SK-N-SH (cell line): Measurements from ENCODE around the gene LNX2. TPM values are rescaled to one million over a fixed set of nuclear protein-coding genes. Genes with fewer than 3 reads are reported as not detected.

Experiments
- CTCF ChIA-PET: fragments of 300-600, 350-600 bp; formaldehyde crosslinking; extraction: SDS; loops from one replicate; lab custom pipeline; 2021; lab: Yijun Ruan, JAX
- POLR2A ChIA-PET: fragments of 350-600 bp; sonication (Branson Sonifier 250); formaldehyde crosslinking; extraction: SDS; loops from one replicate; lab custom pipeline; 2020; ENCODE audit warnings: antibody characterized with exemption, inconsistent platforms; lab: Yijun Ruan, JAX
- DNase-seq: peaks from one replicate; pipeline ENCODE4 v3.0.0; 2012
- H2AFZ ChIP-seq: fragments of 200-600 bp; sonication (generic); 2 replicates; pipeline ENCODE4 v1.8.1; 2016; ENCODE audit warnings: antibody characterized with exemption, mild to moderate bottlenecking, low read depth
- H3F3A ChIP-seq: fragments of 200-600 bp; sonication (generic); replicated peaks from 2 replicates; pipeline ENCODE3; 2016; ENCODE audit warnings: antibody characterized with exemption, mild to moderate bottlenecking; ENCODE audit not compliant: insufficient read depth
- H3K27ac ChIP-seq, 2 experiments: fragments of 200-500 bp in 1 of 2; fragments of 200-600 bp in 1 of 2; sonication (Bioruptor generic) in 1 of 2; sonication (generic), shearing (Covaris generic) in 1 of 2; 2 replicates each; pipeline versions ENCODE4 v1.5.1 to v1.6.1; 2014 to 2016; ENCODE audit warnings: low read depth in 2 of 2, inconsistent platforms in 1 of 2, low read length in 1 of 2, mild to moderate bottlenecking in 1 of 2, mixed read lengths in 1 of 2
- H3K27me3 ChIP-seq: fragments of 200-600 bp; sonication (generic), shearing (Covaris generic); 2 replicates; pipeline ENCODE4 v1.6.1; 2016; ENCODE audit warnings: mixed run types; ENCODE audit not compliant: insufficient read depth
- H3K36me3 ChIP-seq, 2 experiments: fragments of 200-500 bp in 1 of 2; fragments of 200-600 bp in 1 of 2; sonication (Bioruptor generic) in 1 of 2; sonication (generic) in 1 of 2; replicated peaks in 1 of 2; 2 replicates each; pipeline versions ENCODE3 to v1.5.1; 2014 to 2016; ENCODE audit warnings: low read length in 1 of 2, mild to moderate bottlenecking in 1 of 2; ENCODE audit not compliant: insufficient read depth in 2 of 2, control insufficient read depth in 1 of 2
- H3K4me1 ChIP-seq, 2 experiments: fragments of 200-500 bp in 1 of 2; fragments of 200-600 bp in 1 of 2; sonication (Bioruptor generic) in 1 of 2; sonication (generic), shearing (Covaris generic) in 1 of 2; 2 replicates each; pipeline versions ENCODE4 v1.5.1 to v1.6.1; 2014 to 2016; ENCODE audit warnings: low read depth in 1 of 2, low read length in 1 of 2, mixed run types in 1 of 2; ENCODE audit not compliant: insufficient read depth in 2 of 2, control insufficient read depth in 1 of 2
- H3K4me2 ChIP-seq: fragments of 200-600 bp; sonication (generic), shearing (Covaris generic); 2 replicates; pipeline ENCODE4 v1.6.1; 2017; ENCODE audit warnings: mixed run types
- H3K4me3 ChIP-seq, 2 experiments: fragments of 200-500 bp in 1 of 2; fragments of 200-600 bp in 1 of 2; sonication (Bioruptor generic) in 1 of 2; sonication (generic), shearing (Covaris generic) in 1 of 2; 2 replicates each; pipeline versions ENCODE4 v1.5.1 to v1.8.1; 2014 to 2016; ENCODE audit warnings: low read depth in 2 of 2, inconsistent platforms in 1 of 2, low read length in 1 of 2, mild to moderate bottlenecking in 1 of 2, mixed read lengths in 1 of 2, moderate library complexity in 1 of 2
- H3K79me2 ChIP-seq: fragments of 200-600 bp; sonication (generic); 2 replicates; pipeline ENCODE4 v1.8.1; 2017; ENCODE audit warnings: mild to moderate bottlenecking; ENCODE audit not compliant: insufficient read depth
- H3K9ac ChIP-seq: fragments of 200-600 bp; sonication (generic); 2 replicates; pipeline ENCODE4 v1.6.1; 2017; ENCODE audit warnings: mixed run types
- H3K9me2 ChIP-seq: fragments of 200-600 bp; sonication (generic); 2 replicates; pipeline ENCODE4 v1.6.1; 2017; ENCODE audit warnings: mixed run types
- H3K9me3 ChIP-seq: fragments of 200-600 bp; sonication (generic); 2 replicates; pipeline ENCODE4 v1.6.1; 2017; ENCODE audit warnings: mixed run types, mild to moderate bottlenecking, moderate library complexity
- H4K20me1 ChIP-seq: fragments of 200-600 bp; sonication (generic); 2 replicates; pipeline ENCODE4 v1.6.1; 2017; ENCODE audit warnings: mild to moderate bottlenecking, mixed run types; ENCODE audit not compliant: insufficient read depth
- CHD2 ChIP-seq: fragments of 150-350 bp; IDR thresholded peaks from 2 replicates; pipeline ENCODE4 v1.6.1; 2018; ENCODE audit warnings: low read length; ENCODE audit not compliant: partially characterized antibody
- ELF1 ChIP-seq: IDR thresholded peaks from 2 replicates; pipeline ENCODE4 v1.4.0; 2012
- EP300 ChIP-seq, 2 experiments: IDR thresholded peaks; 2 replicates each; pipeline versions ENCODE4 v1.4.0 to v1.6.1; 2012; ENCODE audit warnings: borderline replicate concordance in 1 of 2, low read depth in 1 of 2, low read length in 1 of 2
- EZH2phosphoT487 ChIP-seq: fragments of 200-600 bp; sonication (generic); IDR thresholded peaks from 2 replicates; pipeline ENCODE4 v1.6.1; 2017; ENCODE audit warnings: low read depth, mixed run types, mild to moderate bottlenecking, antibody characterized with exemption, moderate library complexity, borderline replicate concordance
- GABPA ChIP-seq: IDR thresholded peaks from 2 replicates; pipeline ENCODE4 v1.4.0; 2012; ENCODE audit warnings: low read depth, mild to moderate bottlenecking
- GATA2 ChIP-seq: sonication (generic); formaldehyde crosslinking; IDR thresholded peaks from 2 replicates; pipeline ENCODE4 v1.5.0; 2020; ENCODE audit warnings: mild to moderate bottlenecking, missing genetic modification reagents
- MAX ChIP-seq: IDR thresholded peaks from 2 replicates; pipeline ENCODE4 v1.4.0; 2012; ENCODE audit warnings: low read depth
- NRF1 ChIP-seq: IDR thresholded peaks from 2 replicates; pipeline ENCODE4 v1.6.1; 2012; ENCODE audit warnings: low read depth, mild to moderate bottlenecking, low read length
- RAD21 ChIP-seq: IDR thresholded peaks from 2 replicates; pipeline ENCODE4 v1.6.1; 2012; ENCODE audit warnings: mild to moderate bottlenecking, low read length
- RXRA ChIP-seq: IDR thresholded peaks from 2 replicates; pipeline ENCODE4 v1.4.0; 2012; ENCODE audit warnings: low read depth, mild to moderate bottlenecking, borderline replicate concordance
- TAF1 ChIP-seq: IDR thresholded peaks from 2 replicates; pipeline ENCODE4 v1.6.1; 2012; ENCODE audit warnings: low read depth, mild to moderate bottlenecking, low read length, moderate library complexity, borderline replicate concordance
- TCF12 ChIP-seq: IDR thresholded peaks from 2 replicates; pipeline ENCODE4 v1.4.0; 2012
- WGBS: methylation state at CpG from one replicate; pipeline ENCODE4 v1.1.6; 2017; ENCODE audit warnings: low lambda C conversion rate; 5-methylcytosine and 5-hydroxymethylcytosine counted together
- polyA plus RNA-seq, 3 experiments: library from polyadenylated mRNA; depleted of rRNA; stranded (reverse); fragments of >200 nt; gene quantifications; 2 replicates each; pipeline ENCODE4 v1.2.3, GENCODE V29; 2012

Gene LNX2
- polyA plus RNA-seq, 1 of the 3 experiments (the other 2 are of a cell fraction), result 3.7 TPM

- no peak for DNase-seq
- 83% methylated on average over 3 of the region's 3 CpGs for WGBS
- Histone ChIP-seq H3K4me1 (peaks cover 0 to 17% of the 10 kb centered on the region in 2 experiments; a peak in 2 of 4 replicates), H3K9ac (no peak overlapping the region), H3K9me3 (no peaks in the 10 kb centered on the region), H3K27me3 (no peaks in the 10 kb centered on the region), H3K4me3 (no peak overlapping the region), H3K36me3 (no peaks in the 10 kb centered on the region), H3K9me2 (no peaks in the 10 kb centered on the region), H4K20me1 (no peaks in the 10 kb centered on the region), H3K27ac (no peak overlapping the region), H3K79me2 (peaks cover 25% of the 10 kb centered on the region; the same call in 1 of the 2 replicates), H3F3A (no peaks in the 10 kb centered on the region), H2AFZ (no peak overlapping the region), H3K4me2 (no peak overlapping the region)
- POLR2A ChIA-PET, result no interaction called here
- CTCF ChIA-PET, result no interaction called here
- TF ChIP-seq EZH2phosphoT487 (no peak), TAF1 (no peak), CHD2 (no peak), GATA2 (no peak), RAD21 (no peak), TCF12 (no peak)
Observed at GRCh38 chr13:27605099-27605498, 15.2 kb downstream of the LNX2 start.

- Histone ChIP-seq H3K9me3 (no peaks in the 10 kb centered on the region), H2AFZ (no peak overlapping the region), H3K27me3 (no peaks in the 10 kb centered on the region), H3F3A (no peaks in the 10 kb centered on the region), H3K4me1 (peaks cover 0 to 14% of the 10 kb centered on the region in 2 experiments; a peak in 2 of 4 replicates), H4K20me1 (no peaks in the 10 kb centered on the region), H3K27ac (no peak overlapping the region), H3K36me3 (no peaks in the 10 kb centered on the region), H3K4me3 (no peak overlapping the region), H3K9ac (no peak overlapping the region), H3K4me2 (no peak overlapping the region), H3K79me2 (peaks cover 24% of the 10 kb centered on the region; the same call in 1 of the 2 replicates), H3K9me2 (no peaks in the 10 kb centered on the region)
- ChIA-PET POLR2A (no interaction called here), CTCF (interaction anchor here (0.7 to 2.0 kb wide), 2 partner anchors 47 to 69 kb away, joined by 3 to 6 read pairs; no protein-coding TSS in a partner anchor)
- no peak for DNase-seq
- TF ChIP-seq RXRA, result no peak
- no peak for TF ChIP-seq ELF1
- no peak for TF ChIP-seq GATA2
- no peak for TF ChIP-seq MAX
- no peak for TF ChIP-seq EP300 (IDR thresholded peaks at IDR 0.05; ENCODE audit: borderline replicate concordance in 1 of 2, low read depth in 1 of 2, low read length in 1 of 2)
- no peak for TF ChIP-seq NRF1
- WGBS, result 100% methylated on average over 2 of the region's 2 CpGs
Observed at GRCh38 chr13:27601803-27602202, 18.5 kb downstream of the LNX2 start.

GRCh38 chr13:27601208-27601607, 19.1 kb downstream of the LNX2 start:
- peaks cover 24% of the 10 kb centered on the region; the same call in 1 of the 2 replicates for H3K79me2 ChIP-seq
- H4K20me1 ChIP-seq, result no peaks in the 10 kb centered on the region

More at GRCh38 chr13:27601208-27601607, 19.1 kb downstream of the LNX2 start:
- H3K4me2 ChIP-seq, result no peak overlapping the region
- peaks cover 0 to 10% of the 10 kb centered on the region in 2 experiments; a peak in 1 of 4 replicates for H3K4me1 ChIP-seq
- CTCF ChIA-PET, result interaction anchor here (2.0 kb wide), 1 partner anchor 68 kb away, joined by 6 read pairs; no protein-coding TSS in a partner anchor
- H3K9me3 ChIP-seq, result no peaks in the 10 kb centered on the region
- no peaks in the 10 kb centered on the region for H3K36me3 ChIP-seq
- no peak overlapping the region for H3K9ac ChIP-seq
- no peaks in the 10 kb centered on the region for H3F3A ChIP-seq
- 89% methylated on average over 2 of the region's 2 CpGs for WGBS
- no peak overlapping the region for H2AFZ ChIP-seq
- POLR2A ChIA-PET, result no interaction called here
- no peak for DNase-seq
- H3K4me3 ChIP-seq, result no peak overlapping the region
- H3K27me3 ChIP-seq, result no peaks in the 10 kb centered on the region
- H3K27ac ChIP-seq, result no peak overlapping the region
- TF ChIP-seq GABPA (no peak), NRF1 (no peak)
- H3K9me2 ChIP-seq, result no peaks in the 10 kb centered on the region
